ENCODE data around the gene PTPRJ. TPM values are rescaled to one million over a fixed set of nuclear protein-coding genes. Genes with fewer than 3 reads are reported as not detected.

PTPRJ gene
- total RNA-seq, 1 experiment from 2014 or later, result 43.7 TPM

DNA sequence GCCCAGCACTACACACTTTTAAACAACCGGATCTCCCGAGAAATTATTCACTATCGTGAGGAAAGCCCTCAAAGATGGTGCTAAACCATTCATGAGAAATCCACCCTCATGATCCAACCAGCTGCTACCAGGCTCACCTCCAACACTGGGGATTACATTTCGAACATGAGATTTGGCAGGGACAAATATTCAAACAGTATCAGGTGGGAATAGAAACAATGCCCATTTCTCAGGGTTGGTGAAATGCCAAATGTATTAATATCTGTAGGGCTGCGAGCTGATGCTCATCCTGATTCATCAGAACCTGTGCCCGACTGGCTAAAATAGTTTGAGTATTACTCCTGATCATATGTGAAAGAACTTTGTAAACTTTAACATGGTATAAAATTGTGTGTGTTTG lies 15.8 kb upstream of the PTPRJ start:
- H3K27ac ChIP-seq, result no peak overlapping the region
- H3K36me3 ChIP-seq (ENCODE audit: low read depth), result no peaks in the 10 kb centered on the region
- no peaks in the 10 kb centered on the region for H3K79me2 ChIP-seq (ENCODE audit: low read depth)
- no peaks in the 10 kb centered on the region for H4K20me1 ChIP-seq (ENCODE audit: insufficient read depth)
- H3F3A ChIP-seq (ENCODE audit: insufficient read depth, low read depth), result peaks cover 3% of the 10 kb centered on the region; the same call in 1 of the 2 replicates
- intact Hi-C loops (cut with micrococcal nuclease; ENCODE audit: unreplicated experiment), result no loop called here
- no peaks in the 10 kb centered on the region for H3K27me3 ChIP-seq (ENCODE audit: insufficient read depth, low read depth)
- H2AFZ ChIP-seq, result no peak overlapping the region
- ChIA-PET POLR2A (ENCODE audit: unreplicated experiment) (no interaction called here), CTCF (no interaction called here)
- no peak overlapping the region for H3K4me3 ChIP-seq
- H3K9me2 ChIP-seq (ENCODE audit: insufficient read depth), result no peaks in the 10 kb centered on the region
- no peak overlapping the region for H3K4me2 ChIP-seq
- H3K9me3 ChIP-seq (ENCODE audit: insufficient read depth, low read depth), result no peaks in the 10 kb centered on the region
- peaks cover 11% of the 10 kb centered on the region for H3K4me1 ChIP-seq (replicated peaks; ENCODE audit: insufficient read depth)
- TF ChIP-seq, protein P1, sequence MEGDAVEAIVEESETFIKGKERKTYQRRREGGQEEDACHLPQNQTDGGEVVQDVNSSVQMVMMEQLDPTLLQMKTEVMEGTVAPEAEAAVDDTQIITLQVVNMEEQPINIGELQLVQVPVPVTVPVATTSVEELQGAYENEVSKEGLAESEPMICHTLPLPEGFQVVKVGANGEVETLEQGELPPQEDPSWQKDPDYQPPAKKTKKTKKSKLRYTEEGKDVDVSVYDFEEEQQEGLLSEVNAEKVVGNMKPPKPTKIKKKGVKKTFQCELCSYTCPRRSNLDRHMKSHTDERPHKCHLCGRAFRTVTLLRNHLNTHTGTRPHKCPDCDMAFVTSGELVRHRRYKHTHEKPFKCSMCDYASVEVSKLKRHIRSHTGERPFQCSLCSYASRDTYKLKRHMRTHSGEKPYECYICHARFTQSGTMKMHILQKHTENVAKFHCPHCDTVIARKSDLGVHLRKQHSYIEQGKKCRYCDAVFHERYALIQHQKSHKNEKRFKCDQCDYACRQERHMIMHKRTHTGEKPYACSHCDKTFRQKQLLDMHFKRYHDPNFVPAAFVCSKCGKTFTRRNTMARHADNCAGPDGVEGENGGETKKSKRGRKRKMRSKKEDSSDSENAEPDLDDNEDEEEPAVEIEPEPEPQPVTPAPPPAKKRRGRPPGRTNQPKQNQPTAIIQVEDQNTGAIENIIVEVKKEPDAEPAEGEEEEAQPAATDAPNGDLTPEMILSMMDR (conservative IDR thresholded peaks at IDR 0.05), result no peak
- no peak for TF ChIP-seq EZH2 (IDR thresholded peaks at IDR 0.05; ENCODE audit: low read depth)
- no TSS peak for BruUV-seq (replicated peaks)
- DNase-seq, result peak in 1 of 2 experiments; percentile 1

DNA sequence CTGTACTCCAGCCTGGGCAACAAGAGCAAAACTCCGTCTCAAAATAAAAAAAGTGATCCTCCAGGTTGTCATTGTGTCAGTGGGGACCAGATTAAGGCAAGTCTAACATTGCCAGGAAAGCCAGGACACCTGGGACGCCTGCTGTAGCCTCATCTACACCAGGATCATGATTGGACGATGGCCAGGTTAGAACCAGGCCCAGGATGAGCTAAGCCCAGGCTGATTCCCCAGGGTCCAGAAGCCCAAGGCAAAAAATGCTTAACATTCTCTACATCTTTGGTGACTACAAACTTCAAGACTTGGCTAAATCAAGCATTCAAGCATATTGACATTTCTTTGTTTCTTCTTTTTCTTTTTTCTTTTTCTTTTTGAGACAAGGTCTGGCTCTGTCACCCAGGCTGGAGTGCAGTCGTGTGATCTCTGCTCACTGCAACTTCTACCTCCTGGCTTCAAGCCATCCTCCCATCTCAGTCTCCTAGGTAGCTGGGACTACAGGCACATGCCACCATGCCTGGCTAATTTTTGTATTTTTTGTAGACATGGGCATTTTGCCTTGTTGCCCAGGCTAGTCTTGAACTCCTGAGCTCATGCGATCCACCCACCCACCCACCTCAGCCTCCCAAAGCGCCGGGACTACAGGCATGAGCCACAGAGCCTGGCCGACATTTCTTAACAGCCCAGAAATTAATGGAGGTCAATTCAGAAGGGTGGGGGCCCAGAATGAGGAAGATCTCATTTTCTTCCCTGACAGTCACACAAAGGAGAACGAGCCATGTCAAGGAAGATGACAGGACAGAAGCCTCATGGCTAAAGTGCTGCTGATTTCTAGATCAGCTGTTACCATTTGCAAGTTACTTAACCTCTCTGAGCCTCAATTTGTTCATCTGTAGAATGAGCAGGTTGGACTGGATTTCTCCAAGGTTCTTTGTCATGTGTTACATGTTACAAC lies 12.5 kb upstream of the PTPRJ start:
- CTCF ChIA-PET, result no interaction called here
- intact Hi-C loops (cut with micrococcal nuclease; ENCODE audit: unreplicated experiment), result no loop called here

DNA sequence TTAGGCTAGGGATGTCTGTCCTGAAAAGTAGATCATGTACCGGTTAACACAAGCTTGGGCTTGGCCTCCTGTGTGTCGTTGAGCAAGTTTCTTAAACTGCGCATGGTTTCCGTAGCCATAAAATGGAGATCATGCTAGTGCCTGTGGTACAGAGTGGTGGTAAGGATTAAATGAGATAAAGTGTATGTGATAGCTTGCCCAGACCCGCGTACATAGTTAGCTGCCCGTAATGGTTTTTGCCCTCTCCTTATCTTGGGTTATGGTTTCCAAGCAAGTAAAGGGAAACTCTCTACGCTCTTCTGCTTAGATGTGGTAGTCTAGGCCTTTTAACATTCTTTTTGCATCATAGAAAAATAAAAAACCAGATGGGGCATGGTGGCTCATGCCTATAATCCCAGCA lies 11.0 kb upstream of the PTPRJ start:
- Histone ChIP-seq H3K9me3 (ENCODE audit: insufficient read depth, low read depth) (no peaks in the 10 kb centered on the region), H4K20me1 (ENCODE audit: insufficient read depth) (no peaks in the 10 kb centered on the region), H3F3A (ENCODE audit: insufficient read depth, low read depth) (peaks cover 20% of the 10 kb centered on the region), H3K4me2 (no peak overlapping the region), H3K27me3 (ENCODE audit: insufficient read depth, low read depth) (no peaks in the 10 kb centered on the region), H3K4me1 (replicated peaks; ENCODE audit: insufficient read depth) (peaks cover 27% of the 10 kb centered on the region), H3K79me2 (ENCODE audit: low read depth) (no peaks in the 10 kb centered on the region), H2AFZ (no peak overlapping the region), H3K36me3 (ENCODE audit: low read depth) (no peaks in the 10 kb centered on the region), H3K9me2 (ENCODE audit: insufficient read depth) (no peaks in the 10 kb centered on the region), H3K4me3 (no peak overlapping the region), H3K27ac (no peak overlapping the region)
- no TSS peak for BruUV-seq (replicated peaks)
- no peak for TF ChIP-seq EZH2 (IDR thresholded peaks at IDR 0.05; ENCODE audit: low read depth)
- TF ChIP-seq, protein P1 (conservative IDR thresholded peaks at IDR 0.05), result no peak
- CTCF ChIA-PET, result interaction anchor here (0.5 kb wide), 1 partner anchor 153 kb away, joined by 3 read pairs; no protein-coding TSS in a partner anchor
- DNase-seq, result peak in 1 of 2 experiments; percentile 19
- intact Hi-C loops (cut with micrococcal nuclease; ENCODE audit: unreplicated experiment), result no loop called here
- POLR2A ChIA-PET (ENCODE audit: unreplicated experiment), result interaction anchor here (0.6 kb wide), 1 partner anchor 30 kb away, joined by 3 read pairs; no protein-coding TSS in a partner anchor

More for the DNA sequence above, 12.5 kb upstream of the PTPRJ start:
- BruUV-seq (replicated peaks), result no TSS peak
- no peak for TF ChIP-seq EZH2 (IDR thresholded peaks at IDR 0.05; ENCODE audit: low read depth)
- H3K4me3 ChIP-seq, result no peak overlapping the region
- POLR2A ChIA-PET (ENCODE audit: unreplicated experiment), result no interaction called here
- H3K4me1 ChIP-seq (replicated peaks; ENCODE audit: insufficient read depth), result peaks cover 12% of the 10 kb centered on the region
- H3K79me2 ChIP-seq (ENCODE audit: low read depth), result no peaks in the 10 kb centered on the region
- H3K9me3 ChIP-seq (ENCODE audit: insufficient read depth, low read depth), result no peaks in the 10 kb centered on the region
- H3K36me3 ChIP-seq (ENCODE audit: low read depth), result no peaks in the 10 kb centered on the region
- H4K20me1 ChIP-seq (ENCODE audit: insufficient read depth), result no peaks in the 10 kb centered on the region
- peaks cover 4% of the 10 kb centered on the region; the same call in 1 of the 2 replicates for H3F3A ChIP-seq (ENCODE audit: insufficient read depth, low read depth)
- no peak overlapping the region for H3K4me2 ChIP-seq
- no peaks in the 10 kb centered on the region for H3K9me2 ChIP-seq (ENCODE audit: insufficient read depth)
- no peak overlapping the region for H3K27ac ChIP-seq
- peak in 1 of 2 experiments; percentile 33 for DNase-seq
- H3K27me3 ChIP-seq (ENCODE audit: insufficient read depth, low read depth), result no peaks in the 10 kb centered on the region
- H2AFZ ChIP-seq, result no peak overlapping the region

Measured in PC-9 (cell line).